ENCODE measurements around the gene PAK4.
"Not testable (repeated sequence)": the region's sequence is repeated elsewhere in the genome, so short reads cannot be mapped to it uniquely, and the experiment has no call there.

The PAK4 gene

GRCh38 chr19:39211731-39212374, 86.3 kb downstream of the PAK4 start:
- DNase-seq = no peak

GRCh38 chr19:39212375-39212742, 86.8 kb downstream of the PAK4 start:
- peak; percentile 62 for DNase-seq

GRCh38 chr19:39215323-39215722, 89.7 kb downstream of the PAK4 start:
- DNase-seq = not testable (repeated sequence)

GRCh38 chr19:39217094-39217493, 91.5 kb downstream of the PAK4 start:
- DNase-seq = no peak

- no peak for DNase-seq
These were observed 92.8 kb downstream of the PAK4 start for GRCh38 chr19:39218230-39219007.

GRCh38 chr19:39219108-39219507, 93.5 kb downstream of the PAK4 start:
- peak; percentile 11 for DNase-seq

- peak; percentile 19 for DNase-seq
These were observed 98.2 kb downstream of the PAK4 start for GRCh38 chr19:39223703-39224279.

GRCh38 chr19:39224910-39225309, 99.3 kb downstream of the PAK4 start:
- DNase-seq = peak; percentile 42

All from hematopoietic multipotent progenitor cell treated with erythropoietin and hydrocortisone succinate and interleukin-3 and kit ligand, for 8 days (in vitro differentiated cells).